Body of pancreas (tissue), 4 donors: Measurements from ENCODE around the gene SLC41A3. TPM values are rescaled to one million over a fixed set of nuclear protein-coding genes. Genes with fewer than 3 reads are reported as not detected.
"Not testable (repeated sequence)": the region's sequence is repeated elsewhere in the genome, so short reads cannot be mapped to it uniquely, and the experiment has no call there.

Source experiments
- ATAC-seq: fragments of 150-250 bp; one replicate; pipeline ENCODE4 v1.9.1; 2016
- DNase-seq, 4 donors: peaks; one replicate each; pipeline ENCODE4 v3.0.0-alpha.2; 2019
- H3K27ac ChIP-seq, 4 donors: fragments of 200-600 bp; sonication (generic); 1 replicate in 3 of 4; 2 replicates in 1 of 4; pipeline versions ENCODE4 v1.5.1 to v1.6.1; 2016 to 2019; ENCODE audit warnings: mild to moderate bottlenecking in 1 of 4, mixed read lengths in 1 of 4, moderate library complexity in 1 of 4
- H3K27me3 ChIP-seq, 2 donors: fragments of 200-600 bp; sonication (generic); one replicate each; pipeline ENCODE4 v1.6.0; 2016; ENCODE audit warnings: mild to moderate bottlenecking in 1 of 2
- H3K36me3 ChIP-seq, 2 donors: fragments of 200-600 bp; sonication (generic); replicated peaks in 1 of 2; 2 replicates each; pipeline ENCODE4 v1.5.1; 2016; ENCODE audit warnings: low read depth in 2 of 2; ENCODE audit not compliant: insufficient read depth in 1 of 2
- H3K4me1 ChIP-seq: fragments of 200-600 bp; sonication (generic); one replicate; pipeline ENCODE4 v1.6.0; 2016
- H3K4me3 ChIP-seq, 2 donors: fragments of 200-600 bp; sonication (generic); 1 replicate in 1 of 2; 2 replicates in 1 of 2; pipeline ENCODE4 v1.5.1; 2016 to 2019
- H3K9me3 ChIP-seq, 3 donors: fragments of 200-600 bp; sonication (generic); 1 replicate in 2 of 3; 2 replicates in 1 of 3; pipeline ENCODE4 v1.5.1; 2016
- CTCF ChIP-seq, 7 experiments: fragments of 450-650 bp in 4 of 7; fragments of 200-600 bp in 3 of 7; sonication (generic) in 3 of 7; IDR thresholded peaks; one replicate each; pipeline ENCODE4 v1.5.1; 2016 to 2019; ENCODE audit warnings: antibody characterized with exemption in 7 of 7
- POLR2A ChIP-seq, 3 donors: fragments of 450-650 bp; IDR thresholded peaks; one replicate each; pipeline ENCODE4 v1.6.1; 2016; ENCODE audit warnings: antibody characterized with exemption in 3 of 3, mild to moderate bottlenecking in 2 of 3
- WGBS, 2 donors: methylation state at CpG; one replicate each; pipeline ENCODE4 v1.1.5; 2017; 5-methylcytosine and 5-hydroxymethylcytosine counted together
- intact Hi-C: fragments of 100-400 bp; cut with DNase I; formaldehyde crosslinking; loops from one replicate; pipeline ENCODE4 v1.15.1; 2023
- total RNA-seq, 2 donors: library from RNA; depleted of rRNA; stranded (reverse); fragments of >200 nt; gene quantifications; one replicate each; pipeline ENCODE4 v1.1.0, GENCODE V29; 2016

The SLC41A3 gene
- total RNA-seq, 2 donors from 2014 or later = 27.4 to 41.0 TPM

GRCh38 chr3:126005951-126006350 is 78.0 kb downstream of the SLC41A3 start:
- no peaks in the 10 kb centered on the region for H3K27me3 ChIP-seq
- no peaks in the 10 kb centered on the region for H3K4me1 ChIP-seq
- no peak for TF ChIP-seq POLR2A (IDR thresholded peaks at IDR 0.05)
- TF ChIP-seq CTCF (IDR thresholded peaks at IDR 0.05) = no peak
- ATAC-seq (no peak), DNase-seq (no peak)
- intact Hi-C loops = no loop called here
- no peak overlapping the region for H3K4me3 ChIP-seq
- WGBS, 2 donors = 34 to 49% methylated on average over 3 of the region's 3 CpGs
- peaks cover 0 to 3% of the 10 kb centered on the region in 2 donors for H3K36me3 ChIP-seq
- H3K9me3 ChIP-seq = peaks cover 0 to 5% (median 0%) of the 10 kb centered on the region in 3 donors
- H3K27ac ChIP-seq = no peak overlapping the region

- DNase-seq (no peak), ATAC-seq (no peak)
- WGBS, 2 donors = 96 to 100% methylated on average over 3 to 5 of the region's 7 CpGs
- intact Hi-C loops = no loop called here
- H3K4me1 ChIP-seq = no peaks in the 10 kb centered on the region
- peaks cover 0 to 3% of the 10 kb centered on the region in 2 donors for H3K36me3 ChIP-seq
- H3K4me3 ChIP-seq = no peak overlapping the region
- peaks cover 0 to 8% (median 0%) of the 10 kb centered on the region in 3 donors for H3K9me3 ChIP-seq
- H3K27ac ChIP-seq = no peak overlapping the region
- H3K27me3 ChIP-seq = no peaks in the 10 kb centered on the region
- TF ChIP-seq POLR2A (IDR thresholded peaks at IDR 0.05) (no peak), CTCF (IDR thresholded peaks at IDR 0.05) (no peak)
These were observed 79.2 kb downstream of the SLC41A3 start for GRCh38 chr3:126004692-126005091.

GRCh38 chr3:126004217-126004616 is 79.7 kb downstream of the SLC41A3 start:
- WGBS, 2 donors = 92 to 99% methylated on average over 5 to 6 of the region's 6 CpGs
- no peak for ATAC-seq
- Histone ChIP-seq H3K36me3 (peaks cover 0 to 3% of the 10 kb centered on the region in 2 donors), H3K27me3 (no peaks in the 10 kb centered on the region), H3K9me3 (peaks cover 0 to 8% (median 0%) of the 10 kb centered on the region in 3 donors), H3K27ac (no peak overlapping the region), H3K4me3 (no peak overlapping the region), H3K4me1 (no peaks in the 10 kb centered on the region)
- no peak for DNase-seq
- intact Hi-C loops = no loop called here
- no peak for TF ChIP-seq POLR2A (IDR thresholded peaks at IDR 0.05)
- no peak for TF ChIP-seq CTCF (IDR thresholded peaks at IDR 0.05)

- 88 to 90% methylated on average over 8 to 10 of the region's 10 CpGs for WGBS, 2 donors
- H3K4me3 ChIP-seq = no peak overlapping the region
- ATAC-seq (no peak), DNase-seq (no peak)
- H3K9me3 ChIP-seq = peaks cover 0 to 8% (median 0%) of the 10 kb centered on the region in 3 donors
- peaks cover 0 to 3% of the 10 kb centered on the region in 2 donors for H3K36me3 ChIP-seq
- H3K27ac ChIP-seq = no peak overlapping the region
- TF ChIP-seq CTCF (IDR thresholded peaks at IDR 0.05) = no peak
- no peaks in the 10 kb centered on the region for H3K4me1 ChIP-seq
- no peaks in the 10 kb centered on the region for H3K27me3 ChIP-seq
- intact Hi-C loops = no loop called here
These were observed 80.3 kb downstream of the SLC41A3 start for GRCh38 chr3:126003447-126004190.

GRCh38 chr3:126002189-126002588 is 81.7 kb downstream of the SLC41A3 start:
- Histone ChIP-seq H3K4me1 (no peaks in the 10 kb centered on the region), H3K4me3 (no peak overlapping the region), H3K9me3 (peaks cover 0 to 8% (median 0%) of the 10 kb centered on the region in 3 donors), H3K27me3 (no peaks in the 10 kb centered on the region), H3K36me3 (no peaks in the 10 kb centered on the region), H3K27ac (no peak overlapping the region)
- TF ChIP-seq CTCF (IDR thresholded peaks at IDR 0.05) = no peak
- TF ChIP-seq POLR2A (IDR thresholded peaks at IDR 0.05) = no peak
- intact Hi-C loops = no loop called here
- DNase-seq (no peak), ATAC-seq (no peak)

- ATAC-seq, H3K27ac ChIP-seq, H3K4me1 ChIP-seq, DNase-seq, H3K36me3 ChIP-seq, H3K27me3 ChIP-seq, H3K9me3 ChIP-seq, intact Hi-C loops, H3K4me3 ChIP-seq: not testable (repeated sequence)
- WGBS, 2 donors = 82 to 83% methylated on average over 1 to 4 of the region's 4 CpGs
These were observed 87.2 kb downstream of the SLC41A3 start for GRCh38 chr3:125996751-125997150.
